Measurements from ENCODE around the gene TM7SF3. TPM values are rescaled to one million over a fixed set of nuclear protein-coding genes. Genes with fewer than 3 reads are reported as not detected.
"Not testable (repeated sequence)": the region's sequence is repeated elsewhere in the genome, so short reads cannot be mapped to it uniquely, and the experiment has no call there.

The TM7SF3 gene
- total RNA-seq, 1 donor from 2014 or later = 67.8 TPM

- Mint-ChIP-seq H3K36me3 (peaks cover 3% of the 10 kb centered on the region), H3K4me3 (no peak overlapping the region), H3K4me1 (peaks cover 1% of the 10 kb centered on the region), H3K27ac (no peak overlapping the region), H3K9me3 (peaks cover 15% of the 10 kb centered on the region), H3K27me3 (ENCODE audit: low read depth) (no peaks in the 10 kb centered on the region)
- TF ChIP-seq CTCF (IDR thresholded peaks at IDR 0.05; ENCODE audit: unreplicated experiment) = no peak
- DNase-seq (ENCODE audit: low spot score in 2 of 2, unreplicated experiment in 2 of 2) = no peak
These were observed 41.8 kb upstream of the TM7SF3 start for GRCh38 chr12:27055966-27056365.

GRCh38 chr12:27052742-27053141 is 38.6 kb upstream of the TM7SF3 start:
- no peak overlapping the region for H3K4me3 Mint-ChIP-seq
- H3K9me3 Mint-ChIP-seq = peaks cover 15% of the 10 kb centered on the region
- TF ChIP-seq CTCF (IDR thresholded peaks at IDR 0.05; ENCODE audit: unreplicated experiment) = no peak
- no peak for DNase-seq (ENCODE audit: low spot score in 2 of 2, unreplicated experiment in 2 of 2)
- no peak overlapping the region for H3K27ac Mint-ChIP-seq
- no peaks in the 10 kb centered on the region for H3K27me3 Mint-ChIP-seq (ENCODE audit: low read depth)
- H3K36me3 Mint-ChIP-seq = peaks cover 1% of the 10 kb centered on the region
- peaks cover 1% of the 10 kb centered on the region for H3K4me1 Mint-ChIP-seq

GRCh38 chr12:27052176-27052575 is 38.0 kb upstream of the TM7SF3 start:
- Mint-ChIP-seq H3K27ac (no peak overlapping the region), H3K4me1 (peaks cover 1% of the 10 kb centered on the region), H3K36me3 (no peaks in the 10 kb centered on the region), H3K9me3 (peaks cover 11% of the 10 kb centered on the region), H3K27me3 (ENCODE audit: low read depth) (no peaks in the 10 kb centered on the region), H3K4me3 (no peak overlapping the region)
- no peak for DNase-seq (ENCODE audit: low spot score in 2 of 2, unreplicated experiment in 2 of 2)
- no peak for TF ChIP-seq CTCF (IDR thresholded peaks at IDR 0.05; ENCODE audit: unreplicated experiment)

- Mint-ChIP-seq H3K4me1 (peaks cover 1% of the 10 kb centered on the region), H3K36me3 (no peaks in the 10 kb centered on the region), H3K27me3 (ENCODE audit: low read depth) (no peaks in the 10 kb centered on the region), H3K9me3 (peaks cover 23% of the 10 kb centered on the region), H3K27ac (peak overlapping the region; percentile 71), H3K4me3 (no peak overlapping the region)
- DNase-seq (ENCODE audit: low spot score in 2 of 2, unreplicated experiment in 2 of 2) = no peak
- no peak for TF ChIP-seq CTCF (IDR thresholded peaks at IDR 0.05; ENCODE audit: unreplicated experiment)
These were observed 34.9 kb upstream of the TM7SF3 start for GRCh38 chr12:27048822-27049752.

GRCh38 chr12:27042018-27042417 is 27.8 kb upstream of the TM7SF3 start:
- Mint-ChIP-seq H3K36me3 (peaks cover 30% of the 10 kb centered on the region), H3K9me3 (peaks cover 43% of the 10 kb centered on the region)
- not testable (repeated sequence) for H3K27me3 Mint-ChIP-seq (ENCODE audit: low read depth); H3K4me3 Mint-ChIP-seq; H3K4me1 Mint-ChIP-seq; DNase-seq (ENCODE audit: low spot score in 2 of 2, unreplicated experiment in 2 of 2); H3K27ac Mint-ChIP-seq

- not testable (repeated sequence) for H3K4me1 Mint-ChIP-seq; H3K4me3 Mint-ChIP-seq; H3K27ac Mint-ChIP-seq; DNase-seq (ENCODE audit: low spot score in 2 of 2, unreplicated experiment in 2 of 2); H3K27me3 Mint-ChIP-seq (ENCODE audit: low read depth)
- Mint-ChIP-seq H3K9me3 (peaks cover 37% of the 10 kb centered on the region), H3K36me3 (peaks cover 37% of the 10 kb centered on the region)
These were observed 26.5 kb upstream of the TM7SF3 start for GRCh38 chr12:27040637-27041036.
